Loucy (cell line): ENCODE results near the gene ADAR.
"Not testable (repeated sequence)": the region's sequence is repeated elsewhere in the genome, so short reads cannot be mapped to it uniquely, and the experiment has no call there.

ENCODE experiments used
- H2AFZ ChIP-seq: fragments of 200-600 bp; sonication (generic); 2 replicates; pipeline ENCODE4 v1.6.0; 2016; ENCODE audit warnings: antibody characterized with exemption, mild to moderate bottlenecking, low read length, moderate library complexity
- H3F3A ChIP-seq: fragments of 200-600 bp; 2 replicates; pipeline ENCODE4 v1.6.0; 2016; ENCODE audit warnings: antibody characterized with exemption, low read depth, mild to moderate bottlenecking
- H3K27me3 ChIP-seq: fragments of 200-600 bp; sonication (generic); 2 replicates; pipeline ENCODE4 v1.6.1; 2014; ENCODE audit warnings: low read length, mild to moderate bottlenecking; ENCODE audit not compliant: insufficient read depth, poor library complexity, severe bottlenecking
- H3K36me3 ChIP-seq: fragments of 200-600 bp; sonication (generic); 2 replicates; pipeline ENCODE4 v1.6.1; 2016; ENCODE audit warnings: low read length; ENCODE audit not compliant: insufficient read depth
- H3K4me1 ChIP-seq: fragments of 200-600 bp; sonication (generic); 2 replicates; pipeline ENCODE4 v1.5.1; 2014; ENCODE audit warnings: low read length, mild to moderate bottlenecking; ENCODE audit not compliant: insufficient read depth, poor library complexity, severe bottlenecking
- H3K4me2 ChIP-seq: fragments of 200-600 bp; sonication (generic); 2 replicates; pipeline ENCODE4 v1.6.0; 2014; ENCODE audit warnings: antibody characterized with exemption, low read length, low read depth, mild to moderate bottlenecking; ENCODE audit not compliant: poor library complexity, severe bottlenecking
- H3K4me3 ChIP-seq: fragments of 200-600 bp; sonication (generic); 2 replicates; pipeline ENCODE4 v1.5.1; 2014; ENCODE audit warnings: low read length, mild to moderate bottlenecking, mixed read lengths; ENCODE audit not compliant: poor library complexity, severe bottlenecking
- H3K79me2 ChIP-seq: fragments of 200-600 bp; sonication (generic); 2 replicates; pipeline ENCODE4 v1.6.1; 2014; ENCODE audit warnings: low read length; ENCODE audit not compliant: insufficient read depth
- H3K9ac ChIP-seq: fragments of 200-600 bp; sonication (generic); 2 replicates; pipeline ENCODE4 v1.6.0; 2014; ENCODE audit warnings: mild to moderate bottlenecking, low read depth, low read length, moderate library complexity; ENCODE audit not compliant: poor library complexity, severe bottlenecking
- H3K9me2 ChIP-seq: fragments of 200-600 bp; sonication (generic); replicated peaks from 2 replicates; pipeline ENCODE4 v1.6.1; 2016; ENCODE audit warnings: low read depth, low read length, mixed read lengths
- H3K9me3 ChIP-seq: fragments of 200-600 bp; sonication (generic); 2 replicates; pipeline ENCODE4 v1.6.1; 2014; ENCODE audit warnings: mild to moderate bottlenecking, antibody characterized with exemption, low read length, low read depth; ENCODE audit not compliant: insufficient read depth
- H4K20me1 ChIP-seq: fragments of 200-600 bp; sonication (generic); 2 replicates; pipeline ENCODE4 v1.6.0; 2014; ENCODE audit warnings: antibody characterized with exemption, low read length, mild to moderate bottlenecking; ENCODE audit not compliant: insufficient read depth, poor library complexity, severe bottlenecking
- EZH2phosphoT487 ChIP-seq: fragments of 200-600 bp; IDR thresholded peaks from 2 replicates; pipeline ENCODE4 v1.6.1; 2018; ENCODE audit warnings: antibody characterized with exemption, mild to moderate bottlenecking, moderate library complexity, borderline replicate concordance
- TF ChIP-seq, protein P1 (sequence below): fragments of 200-600 bp; sonication (generic); conservative IDR thresholded peaks from 2 replicates; pipeline ENCODE4 v1.5.1; 2014; ENCODE audit warnings: mild to moderate bottlenecking, antibody characterized with exemption, low read length

Gene ADAR

GRCh38 chr1:154607609-154608396 lies at the start of gene ADAR:
TSS of gene ADAR (minus strand) at chr1:154608186. CDS start at chr1:154608006, 180 bp downstream.
- peak within 1 kb of the TSS; percentile 81 for H3K4me3 ChIP-seq
- peaks cover 57% of the 10 kb centered on the region for H4K20me1 ChIP-seq
- H3K4me2 ChIP-seq: peak within 1 kb of the TSS; percentile 98
- peaks cover 90% of the 10 kb centered on the region for H3K79me2 ChIP-seq
- no peaks in the 10 kb centered on the region for H3K9me3 ChIP-seq
- peak within 1 kb of the TSS; percentile 80 for H2AFZ ChIP-seq
- H3K27me3 ChIP-seq: no peaks in the 10 kb centered on the region
- no peaks in the 10 kb centered on the region for H3K9me2 ChIP-seq
- TF ChIP-seq, protein P1, sequence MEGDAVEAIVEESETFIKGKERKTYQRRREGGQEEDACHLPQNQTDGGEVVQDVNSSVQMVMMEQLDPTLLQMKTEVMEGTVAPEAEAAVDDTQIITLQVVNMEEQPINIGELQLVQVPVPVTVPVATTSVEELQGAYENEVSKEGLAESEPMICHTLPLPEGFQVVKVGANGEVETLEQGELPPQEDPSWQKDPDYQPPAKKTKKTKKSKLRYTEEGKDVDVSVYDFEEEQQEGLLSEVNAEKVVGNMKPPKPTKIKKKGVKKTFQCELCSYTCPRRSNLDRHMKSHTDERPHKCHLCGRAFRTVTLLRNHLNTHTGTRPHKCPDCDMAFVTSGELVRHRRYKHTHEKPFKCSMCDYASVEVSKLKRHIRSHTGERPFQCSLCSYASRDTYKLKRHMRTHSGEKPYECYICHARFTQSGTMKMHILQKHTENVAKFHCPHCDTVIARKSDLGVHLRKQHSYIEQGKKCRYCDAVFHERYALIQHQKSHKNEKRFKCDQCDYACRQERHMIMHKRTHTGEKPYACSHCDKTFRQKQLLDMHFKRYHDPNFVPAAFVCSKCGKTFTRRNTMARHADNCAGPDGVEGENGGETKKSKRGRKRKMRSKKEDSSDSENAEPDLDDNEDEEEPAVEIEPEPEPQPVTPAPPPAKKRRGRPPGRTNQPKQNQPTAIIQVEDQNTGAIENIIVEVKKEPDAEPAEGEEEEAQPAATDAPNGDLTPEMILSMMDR: peak; percentile 14; the same call in 1 of the 2 replicates
- TF ChIP-seq EZH2phosphoT487: no peak
- 0 out of 2 replicates have a peak, but pooled peaks cover 6% of the 10 kb centered on the region for H3K36me3 ChIP-seq
- H3K9ac ChIP-seq: peak within 1 kb of the TSS; percentile 89
- H3K4me1 ChIP-seq: peaks cover 64% of the 10 kb centered on the region
- peaks cover 12% of the 10 kb centered on the region; the same call in 1 of the 2 replicates for H3F3A ChIP-seq

DNA sequence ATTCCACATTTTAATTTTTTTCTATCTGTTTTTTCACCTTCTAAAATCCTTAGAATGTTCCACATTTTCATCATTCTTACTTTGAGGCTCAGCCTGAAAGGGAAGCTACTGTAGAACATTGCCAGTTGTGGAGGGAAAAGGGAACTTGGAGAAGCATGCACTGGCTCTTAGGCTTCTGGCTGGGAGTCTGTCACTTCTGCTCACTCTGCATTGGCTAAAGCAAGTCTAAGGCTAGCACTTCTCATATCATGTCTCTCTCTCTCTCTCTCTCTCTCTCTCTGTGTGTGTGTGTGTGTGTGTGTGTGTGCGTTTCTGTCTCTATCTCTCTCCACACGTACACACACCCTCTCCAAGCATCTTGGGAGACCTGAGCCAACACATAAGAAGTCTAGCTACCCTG lies 49.6 kb upstream of the ADAR start:
- H3K4me2 ChIP-seq: no peak overlapping the region
- H3K9ac ChIP-seq: no peak overlapping the region
- H3K9me3 ChIP-seq: no peaks in the 10 kb centered on the region
- no peaks in the 10 kb centered on the region for H3K36me3 ChIP-seq
- H3K4me1 ChIP-seq: no peaks in the 10 kb centered on the region
- H4K20me1 ChIP-seq: no peaks in the 10 kb centered on the region
- TF ChIP-seq EZH2phosphoT487: no peak
- TF ChIP-seq, protein P1: no peak
- H3K4me3 ChIP-seq: no peak overlapping the region
- H3K79me2 ChIP-seq: no peaks in the 10 kb centered on the region
- H3K27me3 ChIP-seq: no peaks in the 10 kb centered on the region
- no peaks in the 10 kb centered on the region for H3K9me2 ChIP-seq
- no peaks in the 10 kb centered on the region for H3F3A ChIP-seq
- H2AFZ ChIP-seq: no peak overlapping the region; the same call in 1 of the 2 replicates

DNA sequence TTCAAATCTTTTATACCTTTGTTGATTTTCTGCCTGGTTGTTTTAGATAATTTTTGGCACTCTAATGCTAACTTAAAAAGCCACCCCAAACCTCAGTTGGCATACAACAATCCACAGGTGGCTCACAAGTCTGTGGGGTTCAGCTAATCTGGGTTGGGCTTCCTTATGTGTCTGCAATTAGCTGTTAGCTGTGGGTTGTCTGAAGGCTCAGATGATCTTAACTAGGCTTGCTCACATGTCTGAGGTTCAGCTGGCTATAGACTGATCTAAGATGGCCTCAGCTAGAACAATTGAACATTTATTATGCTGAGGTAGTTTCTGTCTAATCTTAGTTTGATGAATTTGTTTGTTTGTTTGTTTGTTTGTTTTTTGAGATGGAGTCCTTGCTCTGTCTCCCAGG lies 44.9 kb upstream of the ADAR start:
- Histone ChIP-seq H3K4me1 (no peaks in the 10 kb centered on the region), H3K9me3 (no peaks in the 10 kb centered on the region), H3K9me2 (no peaks in the 10 kb centered on the region), H4K20me1 (no peaks in the 10 kb centered on the region), H3K4me2 (no peak overlapping the region), H3K9ac (no peak overlapping the region), H3K79me2 (no peaks in the 10 kb centered on the region), H3K4me3 (no peak overlapping the region), H3F3A (no peaks in the 10 kb centered on the region), H2AFZ (no peak overlapping the region), H3K27me3 (no peaks in the 10 kb centered on the region), H3K36me3 (no peaks in the 10 kb centered on the region)
- no peak for TF ChIP-seq EZH2phosphoT487
- TF ChIP-seq, protein P1: no peak

- H2AFZ ChIP-seq, H3K9ac ChIP-seq, H3K36me3 ChIP-seq, H3F3A ChIP-seq, H3K9me2 ChIP-seq, H4K20me1 ChIP-seq, H3K79me2 ChIP-seq, H3K27me3 ChIP-seq, H3K4me1 ChIP-seq, H3K4me3 ChIP-seq, H3K4me2 ChIP-seq, H3K9me3 ChIP-seq: not testable (repeated sequence)
These were observed 36.7 kb upstream of the ADAR start for GRCh38 chr1:154644724-154645123.
